Measurements from ENCODE around the gene SFMBT1.

DNA sequence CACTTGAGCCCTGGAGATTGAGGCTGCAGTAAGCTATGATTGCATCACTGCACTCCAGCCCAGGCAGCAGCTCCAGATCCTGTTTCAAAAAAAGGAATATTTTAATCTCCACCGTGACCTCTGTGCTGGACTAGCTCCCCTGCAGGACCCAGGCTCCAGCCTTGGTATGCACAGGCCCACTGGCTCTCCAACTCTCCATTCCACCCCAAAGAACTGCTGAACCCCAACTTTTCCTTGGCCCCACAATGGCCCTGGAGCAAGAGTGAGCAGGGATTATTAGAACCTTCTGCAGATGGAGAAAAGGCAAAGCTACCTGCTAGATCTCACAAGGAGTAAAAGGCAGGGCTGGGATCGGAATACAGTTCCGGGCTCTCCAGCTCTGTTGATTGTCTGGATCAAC lies 32.8 kb upstream of the SFMBT1 start:
- TF ChIP-seq FOXP2 (optimal IDR thresholded peaks at IDR 0.05; ENCODE audit: borderline replicate concordance, extremely low read depth, extremely low read length, insufficient read depth) (no peak), SIN3A (IDR thresholded peaks at IDR 0.05; ENCODE audit: borderline replicate concordance, insufficient read depth, low read length) (no peak), POLR2AphosphoS5 (IDR thresholded peaks at IDR 0.05; ENCODE audit: low read depth, low read length) (no peak)

Data from PFSK-1 (cell line).